Calu3 (cell line): ENCODE results near the gene NRTN. TPM values are rescaled to one million over a fixed set of nuclear protein-coding genes. Genes with fewer than 3 reads are reported as not detected.

Source experiments
- BruUV-seq: library from RNA; stranded (reverse); fragments of 400-500 nt; replicated peaks from 2 replicates; lab custom pipeline; 2021; lab: Mats Ljungman, UMichigan
- CTCF ChIA-PET: fragments of 300-600 bp; sonication (Branson Sonifier 250); formaldehyde crosslinking; loops from one replicate; lab custom pipeline; 2022; ENCODE audit warnings: antibody characterized with exemption; lab: Charles Lee
- DNase-seq: peaks from one replicate; pipeline ENCODE4 v3.0.0; 2022
- H3K27ac Mint-ChIP-seq: one replicate; pipeline ENCODE4 v1.8.0; 2022; ENCODE audit warnings: mixed read lengths; ENCODE audit not compliant: unreplicated experiment
- H3K27me3 Mint-ChIP-seq: one replicate; pipeline ENCODE4 v1.8.0; 2022; ENCODE audit warnings: mixed read lengths; ENCODE audit not compliant: unreplicated experiment
- H3K36me3 Mint-ChIP-seq: one replicate; pipeline ENCODE4 v1.8.0; 2022; ENCODE audit warnings: mild to moderate bottlenecking, moderate library complexity, mixed read lengths; ENCODE audit not compliant: insufficient read depth, unreplicated experiment
- H3K4me1 Mint-ChIP-seq: one replicate; pipeline ENCODE4 v1.8.0; 2022; ENCODE audit warnings: mild to moderate bottlenecking, low read depth, mixed read lengths; ENCODE audit not compliant: unreplicated experiment
- H3K4me3 Mint-ChIP-seq: one replicate; pipeline ENCODE4 v1.8.0; 2022; ENCODE audit warnings: mild to moderate bottlenecking, low read depth, moderate library complexity, mixed read lengths; ENCODE audit not compliant: unreplicated experiment
- H3K9me3 Mint-ChIP-seq: one replicate; pipeline ENCODE4 v1.8.0; 2022; ENCODE audit warnings: low read depth, mixed read lengths; ENCODE audit not compliant: unreplicated experiment
- CTCF ChIP-seq: fragments of 200-600 bp; IDR thresholded peaks from one replicate; pipeline ENCODE4 v1.8.0; 2022; ENCODE audit warnings: antibody characterized with exemption; ENCODE audit not compliant: unreplicated experiment
- intact Hi-C: fragments of 100-400 bp; cut with micrococcal nuclease; formaldehyde crosslinking; loops from one replicate; pipeline ENCODE4 v1.10.0; 2022; ENCODE audit not compliant: unreplicated experiment
- total RNA-seq: library from RNA; stranded (reverse); gene quantifications from 2 replicates; pipeline ENCODE4 v1.2.3, GENCODE V29; 2022

NRTN gene
- total RNA-seq, 1 experiment from 2014 or later = 5.4 TPM

- no peaks in the 10 kb centered on the region for H3K4me1 Mint-ChIP-seq
- no peak for TF ChIP-seq CTCF
- intact Hi-C loops = no loop called here
- no peak overlapping the region for H3K4me3 Mint-ChIP-seq
- no TSS peak for BruUV-seq
- no peak overlapping the region for H3K27ac Mint-ChIP-seq
- H3K9me3 Mint-ChIP-seq = no peaks in the 10 kb centered on the region
- CTCF ChIA-PET = no interaction called here
- H3K36me3 Mint-ChIP-seq = peaks cover 16% of the 10 kb centered on the region
- H3K27me3 Mint-ChIP-seq = peaks cover 13% of the 10 kb centered on the region
- no peak for DNase-seq
Measured at GRCh38 chr19:5806905-5807304, 2.0 kb downstream of the NRTN start.

- no peaks in the 10 kb centered on the region for H3K4me1 Mint-ChIP-seq
Measured at GRCh38 chr19:5808120-5808816, 3.4 kb downstream of the NRTN start.

GRCh38 chr19:5809053-5809452 is 4.2 kb downstream of the NRTN start:
- intact Hi-C loops = no loop called here
- Mint-ChIP-seq H3K36me3 (peaks cover 12% of the 10 kb centered on the region), H3K27ac (no peak overlapping the region), H3K9me3 (no peaks in the 10 kb centered on the region), H3K4me1 (no peaks in the 10 kb centered on the region), H3K27me3 (no peaks in the 10 kb centered on the region), H3K4me3 (no peak overlapping the region)
- no peak for TF ChIP-seq CTCF
- CTCF ChIA-PET = interaction anchor here (0.6 kb wide), 2 partner anchors 50 to 366 kb away, joined by 3 to 6 read pairs; no protein-coding TSS in a partner anchor
- DNase-seq = no peak
- BruUV-seq = no TSS peak

More at GRCh38 chr19:5808120-5808816, 3.4 kb downstream of the NRTN start:
- CTCF ChIA-PET = interaction anchor here (0.6 kb wide), 1 partner anchor 56 kb away, joined by 3 read pairs; no protein-coding TSS in a partner anchor
- intact Hi-C loops = no loop called here
- no peak overlapping the region for H3K4me3 Mint-ChIP-seq
- H3K9me3 Mint-ChIP-seq = no peaks in the 10 kb centered on the region
- peaks cover 16% of the 10 kb centered on the region for H3K36me3 Mint-ChIP-seq
- BruUV-seq = no TSS peak
- no peak for TF ChIP-seq CTCF
- no peak overlapping the region for H3K27ac Mint-ChIP-seq
- DNase-seq = no peak
- H3K27me3 Mint-ChIP-seq = no peaks in the 10 kb centered on the region

DNA sequence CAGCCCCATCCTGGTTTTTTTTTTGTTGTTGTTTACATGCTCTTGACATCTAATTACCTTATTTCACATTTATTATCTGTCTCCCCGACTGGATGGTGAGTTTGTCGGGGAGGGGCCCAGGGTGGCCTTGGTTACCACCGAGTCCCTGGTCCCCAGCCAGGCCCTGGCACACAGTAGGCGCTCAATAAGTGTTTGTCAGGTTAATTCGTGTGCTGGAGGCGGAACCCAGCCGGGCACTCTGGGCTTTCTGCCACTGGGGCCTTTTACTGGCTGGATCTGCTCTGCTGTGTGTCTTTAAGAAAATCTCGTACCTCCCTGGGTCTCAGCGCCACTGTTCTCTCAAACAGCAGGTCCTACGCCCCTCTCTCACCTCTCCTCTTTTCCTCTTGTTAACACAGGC is 4.6 kb downstream of the NRTN start:
- no peak for TF ChIP-seq CTCF
- DNase-seq = no peak
- H3K27ac Mint-ChIP-seq = no peak overlapping the region
- peaks cover 8% of the 10 kb centered on the region for H3K36me3 Mint-ChIP-seq
- H3K4me3 Mint-ChIP-seq = no peak overlapping the region
- no peaks in the 10 kb centered on the region for H3K4me1 Mint-ChIP-seq
- H3K27me3 Mint-ChIP-seq = no peaks in the 10 kb centered on the region
- no TSS peak for BruUV-seq
- intact Hi-C loops = no loop called here
- CTCF ChIA-PET = interaction anchor here (0.6 kb wide), 1 partner anchor 365 kb away, joined by 3 read pairs; no protein-coding TSS in a partner anchor
- H3K9me3 Mint-ChIP-seq = no peaks in the 10 kb centered on the region
